HG02852 (cell line): ENCODE data around the gene RNF214.
"Not testable (repeated sequence)": the region's sequence is repeated elsewhere in the genome, so short reads cannot be mapped to it uniquely, and the experiment has no call there.

Source experiments
- ATAC-seq: cut with Tn5 transposase; IDR thresholded peaks from one replicate; pipeline ENCODE4 v1.9.1; 2021; ENCODE audit warnings: mild to moderate bottlenecking, moderate library complexity; ENCODE audit not compliant: unreplicated experiment

RNF214 gene

GRCh38 chr11:117313091-117313490 is 80.6 kb downstream of the RNF214 start:
- ATAC-seq: no peak

- ATAC-seq: no peak
Observed at GRCh38 chr11:117313828-117314768, 81.6 kb downstream of the RNF214 start.

GRCh38 chr11:117314840-117315239 is 82.4 kb downstream of the RNF214 start:
- ATAC-seq: no peak

- no peak for ATAC-seq
Observed at GRCh38 chr11:117315285-117316196, 83.1 kb downstream of the RNF214 start.

- no peak for ATAC-seq
Observed at GRCh38 chr11:117316197-117316961, 83.9 kb downstream of the RNF214 start, which contains the start of gene BACE1. Gene BACE1 (minus strand): TSS chr11:117316256. CDS start chr11:117315795, 461 bp downstream.

GRCh38 chr11:117318738-117319137 is 86.3 kb downstream of the RNF214 start:
- ATAC-seq: no peak

- ATAC-seq: no peak
Observed at GRCh38 chr11:117319214-117319840, 86.9 kb downstream of the RNF214 start.

GRCh38 chr11:117327255-117327566 is 94.7 kb downstream of the RNF214 start:
- not testable (repeated sequence) for ATAC-seq

GRCh38 chr11:117327567-117328374 is 95.3 kb downstream of the RNF214 start, which contains the start of gene CEP164:
Gene CEP164 (plus strand): TSS chr11:117327854. CDS start chr11:117338587, 10,733 bp downstream.
- ATAC-seq: peak; percentile 95

GRCh38 chr11:117328375-117329010 is 96.0 kb downstream of the RNF214 start:
- peak; percentile 4 for ATAC-seq

GRCh38 chr11:117332843-117333242 is 100.4 kb downstream of the RNF214 start:
- no peak for ATAC-seq

- no peak for ATAC-seq
Observed at GRCh38 chr11:117333917-117334316, 101.4 kb downstream of the RNF214 start.

- ATAC-seq: no peak
Observed at GRCh38 chr11:117334896-117335295, 102.4 kb downstream of the RNF214 start.

- ATAC-seq: no peak
Observed at GRCh38 chr11:117335399-117335798, 102.9 kb downstream of the RNF214 start.
